GM18502 (cell line): ENCODE results near the gene MBNL1.
"Not testable (repeated sequence)": the region's sequence is repeated elsewhere in the genome, so short reads cannot be mapped to it uniquely, and the experiment has no call there.

ENCODE experiments used
- ATAC-seq: cut with Tn5 transposase; IDR thresholded peaks from one replicate; pipeline ENCODE4 v1.9.1; 2021; ENCODE audit warnings: mild to moderate bottlenecking; ENCODE audit not compliant: unreplicated experiment, poor library complexity

The MBNL1 gene

GRCh38 chr3:152365766-152366593 lies 97.3 kb downstream of the MBNL1 start:
- ATAC-seq: no peak

- ATAC-seq: not testable (repeated sequence)
Observed at GRCh38 chr3:152367192-152367591, 98.5 kb downstream of the MBNL1 start.

DNA sequence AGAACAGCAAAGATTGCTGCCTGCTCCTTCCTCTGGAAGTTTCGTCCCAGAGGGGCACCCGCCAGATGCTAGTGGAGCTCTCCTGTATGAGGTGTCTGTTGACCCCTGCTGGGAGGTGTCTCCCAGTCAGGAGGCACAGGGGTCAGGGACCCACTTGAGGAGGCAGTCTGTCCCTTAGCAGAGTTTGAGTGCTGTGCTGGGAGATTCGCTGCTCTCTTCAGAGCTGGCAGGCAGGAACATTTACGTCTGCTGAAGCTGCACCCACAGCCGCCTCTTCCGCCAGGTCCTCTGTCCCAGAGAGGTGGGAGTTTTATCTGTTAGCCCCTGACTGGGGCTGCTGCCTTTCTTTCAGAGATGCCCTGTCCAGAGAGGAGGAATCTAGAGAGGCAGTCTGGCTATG lies 103.9 kb downstream of the MBNL1 start:
- ATAC-seq: not testable (repeated sequence)

DNA sequence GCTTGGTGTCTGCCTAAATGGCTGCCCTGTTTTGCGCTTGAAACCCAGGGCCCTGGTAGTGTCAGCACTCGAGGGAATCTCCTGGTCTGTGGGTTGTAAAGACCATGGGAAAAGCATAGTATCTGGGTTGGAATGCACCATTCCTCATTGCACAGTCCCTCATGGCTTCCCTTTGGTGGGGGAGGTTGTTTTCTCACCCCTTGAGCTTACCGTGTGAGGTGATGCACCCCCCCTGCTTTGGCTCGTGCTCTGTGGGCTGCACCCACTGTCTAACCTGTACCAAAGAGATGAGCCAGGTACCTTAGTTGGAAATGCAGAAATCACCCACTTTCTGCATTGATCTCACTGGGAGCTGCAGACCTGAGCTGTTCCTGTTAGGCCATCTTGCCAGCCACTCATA lies 104.7 kb downstream of the MBNL1 start:
- ATAC-seq: no peak

DNA sequence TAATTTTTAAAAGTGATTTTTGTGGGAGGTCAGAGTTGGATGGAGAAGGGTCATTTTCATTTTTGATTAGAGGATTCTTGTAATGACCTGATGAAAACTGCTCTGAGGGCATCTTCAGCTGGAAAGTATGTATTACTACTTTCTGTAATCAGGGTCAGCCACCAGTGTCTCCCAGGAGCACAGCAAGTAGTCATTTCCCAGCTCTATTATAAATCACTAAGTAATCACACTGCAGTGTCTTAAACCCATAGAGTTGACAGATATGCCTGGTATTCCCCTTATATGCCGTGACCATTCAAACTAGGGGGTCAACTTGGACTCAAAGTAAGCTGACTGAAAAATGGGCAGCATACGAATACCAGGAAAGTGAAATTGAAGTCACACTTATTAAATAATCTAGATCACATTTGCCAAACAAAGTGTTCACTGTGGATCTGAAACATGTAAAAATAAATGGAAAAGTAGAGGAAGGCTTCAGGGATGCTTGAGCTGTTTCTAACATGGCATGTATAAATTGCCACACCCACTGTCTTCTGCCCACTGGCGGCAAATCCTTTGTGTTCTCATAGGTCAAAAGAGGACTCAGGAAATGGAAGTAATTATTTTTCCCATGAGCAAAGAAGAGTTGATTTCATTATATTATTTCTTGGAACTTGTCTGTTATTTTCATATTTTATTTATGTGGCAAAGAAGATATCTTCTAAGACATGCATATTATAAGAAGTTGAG lies 105.7 kb downstream of the MBNL1 start:
- ATAC-seq: peak; percentile 43

DNA sequence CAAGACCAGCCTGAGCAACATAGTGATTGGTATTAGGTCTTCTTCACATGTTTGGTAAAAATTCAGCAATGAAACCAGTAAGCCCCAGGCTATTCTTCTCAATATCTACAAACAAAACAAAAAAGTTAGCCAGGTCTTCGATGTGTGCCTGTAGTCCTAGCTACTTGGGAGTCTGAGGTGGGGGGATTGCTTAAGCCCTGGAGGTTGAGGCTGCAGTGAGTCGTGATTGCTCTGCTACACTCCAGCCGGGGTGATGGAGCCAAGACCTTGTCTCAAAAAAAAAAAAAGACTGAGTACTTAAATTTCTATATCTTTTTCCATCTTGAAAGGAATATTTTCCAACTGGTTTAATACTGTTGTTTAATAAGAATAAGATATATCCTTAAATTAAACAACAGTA lies 106.8 kb downstream of the MBNL1 start:
- no peak for ATAC-seq

GRCh38 chr3:152376351-152377183 lies 107.8 kb downstream of the MBNL1 start:
- ATAC-seq: peak; percentile 81

GRCh38 chr3:152377184-152377570 lies 108.4 kb downstream of the MBNL1 start:
- peak; percentile 23 for ATAC-seq

DNA sequence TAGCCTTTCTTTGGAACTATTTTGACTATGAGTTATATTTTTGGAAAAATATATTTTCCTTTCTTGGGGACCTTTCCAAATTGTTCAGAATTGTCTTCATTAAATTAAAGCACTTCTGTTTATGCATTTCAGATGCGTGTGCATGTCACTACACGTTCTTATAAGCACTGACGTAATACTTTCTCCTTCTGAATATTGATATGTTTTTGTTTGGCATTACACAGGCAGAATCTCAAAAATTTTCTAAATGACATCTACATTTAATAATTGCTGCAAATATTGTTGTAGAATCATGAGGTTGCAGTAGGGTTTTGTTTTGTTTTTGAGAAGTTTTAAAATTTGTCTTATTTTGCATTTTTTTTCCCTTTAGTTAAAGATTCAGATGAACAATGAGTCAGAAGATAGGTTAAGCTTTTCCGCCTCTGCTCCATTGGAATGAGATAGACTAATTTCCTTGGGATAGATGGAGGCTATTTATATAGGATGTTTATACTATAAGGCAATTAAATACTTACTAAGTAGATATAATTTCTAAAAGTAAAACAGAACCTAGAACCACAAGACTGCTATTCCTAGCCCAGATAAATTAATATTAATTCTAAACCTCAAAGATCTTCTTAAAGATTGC lies 110.8 kb downstream of the MBNL1 start:
- no peak for ATAC-seq

- ATAC-seq: no peak
Observed at GRCh38 chr3:152380043-152380442, 111.3 kb downstream of the MBNL1 start.

- peak; percentile 34 for ATAC-seq
Observed at GRCh38 chr3:152381881-152382295, 113.2 kb downstream of the MBNL1 start.

GRCh38 chr3:152382312-152383135 lies 113.8 kb downstream of the MBNL1 start:
- ATAC-seq: no peak

DNA sequence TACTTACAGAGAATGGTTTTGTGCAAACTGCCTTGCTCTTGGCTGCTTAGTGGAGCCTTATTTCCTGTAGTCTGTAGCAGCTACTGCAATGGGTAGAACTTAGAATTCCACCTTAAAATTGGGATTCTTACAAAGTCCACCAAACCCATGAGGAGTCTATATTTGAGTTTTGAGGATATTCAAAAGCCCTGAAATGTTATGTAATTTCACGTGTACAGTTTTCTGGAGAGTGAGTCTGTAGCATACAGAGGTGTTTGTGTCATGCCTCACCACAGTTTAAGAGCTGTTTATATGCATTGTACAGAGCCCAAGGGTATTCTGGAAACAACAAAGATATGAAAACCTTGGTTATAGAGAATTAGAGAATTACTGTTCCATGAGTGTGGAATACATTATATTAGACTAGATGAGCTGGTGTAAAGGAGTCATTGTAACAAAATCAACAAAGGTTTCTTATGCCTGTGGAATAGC lies 114.4 kb downstream of the MBNL1 start:
- no peak for ATAC-seq

DNA sequence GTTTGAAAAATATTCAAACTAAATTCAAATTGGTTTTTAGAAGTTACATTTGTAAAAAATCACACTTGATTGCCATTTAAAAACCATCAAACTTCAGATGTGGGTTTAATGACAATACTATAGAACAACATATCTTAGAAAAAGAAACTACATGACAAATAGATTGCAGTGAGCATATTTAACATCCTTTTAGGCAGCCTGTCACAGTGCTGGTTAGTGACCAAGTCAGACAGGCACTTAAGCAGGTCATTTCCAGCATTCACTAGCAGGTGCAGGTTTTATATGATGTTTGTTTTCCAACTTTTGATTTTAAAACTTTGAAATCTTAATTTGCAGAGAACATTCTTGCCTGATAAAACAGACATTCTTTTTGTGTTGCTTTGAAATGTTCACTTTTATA lies 115.7 kb downstream of the MBNL1 start:
- no peak for ATAC-seq

GRCh38 chr3:152385761-152386160 lies 117.0 kb downstream of the MBNL1 start:
- no peak for ATAC-seq

DNA sequence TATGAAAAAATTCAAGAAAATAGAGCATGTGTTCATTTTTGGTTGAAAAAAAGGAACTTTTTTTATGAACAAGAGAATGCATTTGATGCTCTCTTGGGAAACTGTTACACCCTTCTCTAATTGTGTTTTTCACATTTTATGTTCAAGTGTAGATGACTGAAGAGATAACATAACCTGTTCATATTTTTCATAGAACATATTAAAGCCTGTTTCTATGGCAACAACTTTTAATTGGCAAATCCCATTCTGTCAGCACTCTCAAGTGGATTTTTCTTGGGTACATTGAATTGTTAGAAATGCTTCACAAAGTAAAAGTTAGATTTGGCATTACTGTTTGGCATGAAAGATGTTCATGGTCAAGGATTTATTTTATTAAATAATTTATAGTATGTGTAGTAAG lies 117.5 kb downstream of the MBNL1 start:
- no peak for ATAC-seq

GRCh38 chr3:152388631-152389030 lies 119.9 kb downstream of the MBNL1 start:
- ATAC-seq: no peak

GRCh38 chr3:152389316-152389934 lies 120.7 kb downstream of the MBNL1 start:
- no peak for ATAC-seq

DNA sequence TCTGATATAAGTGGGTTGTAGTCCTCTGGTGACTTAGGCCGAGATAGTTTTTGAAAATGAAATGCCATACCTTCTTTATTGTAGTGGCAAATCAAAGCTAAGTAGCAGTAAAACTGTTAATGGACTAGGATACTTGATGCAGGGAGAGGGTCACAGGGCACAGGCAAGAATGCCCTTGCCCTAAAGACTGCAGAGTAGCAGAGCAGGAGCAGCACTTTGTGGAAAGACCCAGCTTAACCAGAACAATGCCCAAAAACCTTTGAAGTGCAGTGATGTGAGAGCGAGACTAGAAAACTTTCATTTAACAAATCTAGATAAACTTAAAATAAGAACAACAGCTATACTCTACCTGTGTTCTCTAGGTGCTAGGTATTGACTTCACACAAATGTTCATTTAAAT lies 121.9 kb downstream of the MBNL1 start:
- ATAC-seq: no peak
